GM18519 (cell line): Measurements from ENCODE around the gene OPRD1.
"Not testable (repeated sequence)": the region's sequence is repeated elsewhere in the genome, so short reads cannot be mapped to it uniquely, and the experiment has no call there.

Source experiments
- ATAC-seq: cut with Tn5 transposase; IDR thresholded peaks from one replicate; pipeline ENCODE4 v1.9.1; 2021; ENCODE audit warnings: mild to moderate bottlenecking, moderate library complexity; ENCODE audit not compliant: unreplicated experiment, low FRiP score

The OPRD1 gene

DNA sequence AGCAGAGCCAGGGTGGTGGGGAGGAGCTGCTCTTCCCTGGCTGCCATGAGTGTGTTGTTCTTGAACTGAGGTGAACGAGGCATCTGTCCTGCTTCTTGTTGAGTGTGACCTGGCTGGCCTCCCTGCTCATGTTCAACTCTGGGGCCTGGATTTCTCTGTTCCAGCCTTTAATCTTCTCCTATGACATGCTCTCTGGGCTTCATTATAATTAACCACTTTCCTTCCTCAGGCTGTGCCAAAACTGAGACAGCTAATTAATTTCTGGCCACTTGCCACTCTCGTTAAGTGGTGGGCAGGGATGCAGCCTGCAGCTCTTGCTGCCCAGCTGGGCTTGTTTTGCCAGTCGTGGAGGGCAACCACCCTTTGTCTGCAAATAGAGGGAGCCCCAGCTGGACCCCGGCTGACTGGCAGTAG lies 23.3 kb downstream of the OPRD1 start:
- ATAC-seq = no peak

DNA sequence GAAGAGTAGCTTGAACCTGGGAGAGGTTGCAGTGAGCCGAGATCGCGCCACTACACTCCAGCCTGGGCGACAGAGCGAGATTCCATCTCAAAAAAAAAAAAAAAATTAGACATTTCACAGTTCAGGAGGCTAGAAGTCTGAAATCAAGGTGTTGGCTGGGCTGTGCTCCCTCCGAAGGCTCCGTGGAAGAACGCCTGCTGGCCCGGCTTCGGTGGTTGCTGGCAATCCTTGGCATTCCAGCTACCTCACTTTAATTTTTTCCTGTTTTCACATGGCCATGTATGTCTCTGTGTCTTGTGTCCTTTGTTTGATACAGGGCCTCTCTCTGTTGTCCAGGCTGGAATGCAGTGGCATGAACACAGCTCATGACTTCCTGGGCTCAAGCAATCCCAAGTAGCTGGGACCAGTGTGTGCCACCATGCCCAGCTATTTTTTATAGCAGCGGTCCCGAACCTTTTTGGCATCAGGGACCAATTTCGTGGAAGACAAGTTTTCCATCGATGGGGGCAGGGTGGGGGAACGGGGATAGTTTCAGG lies 24.5 kb downstream of the OPRD1 start:
- no peak for ATAC-seq

DNA sequence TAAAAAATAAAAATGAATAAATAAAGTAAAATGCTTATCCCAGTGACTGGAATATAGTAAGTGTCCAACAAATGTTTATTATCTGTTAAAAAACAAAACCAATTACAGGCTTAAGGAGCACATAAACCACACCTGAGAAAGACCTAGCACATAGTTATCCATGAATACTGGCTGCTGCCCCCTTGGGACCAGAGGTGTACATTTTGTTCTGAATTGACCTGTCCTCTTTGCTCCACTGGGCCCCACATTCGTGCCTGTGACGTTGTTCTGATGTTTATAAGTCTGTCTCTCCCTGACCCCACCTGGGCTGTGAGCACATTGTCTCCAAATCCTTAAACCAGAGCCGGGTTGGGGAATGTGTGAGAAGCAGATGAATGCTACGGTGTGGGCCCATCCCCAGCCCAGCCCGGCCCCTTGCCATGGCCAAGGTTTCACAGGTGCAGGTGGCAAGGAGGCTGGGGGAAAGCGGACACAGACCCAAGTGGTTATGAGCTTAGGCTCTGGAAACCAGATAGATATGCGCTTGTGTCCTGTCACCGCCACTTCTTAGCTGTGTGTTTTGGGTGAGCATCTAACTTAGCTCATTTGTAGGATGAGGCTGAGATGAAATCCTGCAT lies 29.1 kb downstream of the OPRD1 start:
- no peak for ATAC-seq

DNA sequence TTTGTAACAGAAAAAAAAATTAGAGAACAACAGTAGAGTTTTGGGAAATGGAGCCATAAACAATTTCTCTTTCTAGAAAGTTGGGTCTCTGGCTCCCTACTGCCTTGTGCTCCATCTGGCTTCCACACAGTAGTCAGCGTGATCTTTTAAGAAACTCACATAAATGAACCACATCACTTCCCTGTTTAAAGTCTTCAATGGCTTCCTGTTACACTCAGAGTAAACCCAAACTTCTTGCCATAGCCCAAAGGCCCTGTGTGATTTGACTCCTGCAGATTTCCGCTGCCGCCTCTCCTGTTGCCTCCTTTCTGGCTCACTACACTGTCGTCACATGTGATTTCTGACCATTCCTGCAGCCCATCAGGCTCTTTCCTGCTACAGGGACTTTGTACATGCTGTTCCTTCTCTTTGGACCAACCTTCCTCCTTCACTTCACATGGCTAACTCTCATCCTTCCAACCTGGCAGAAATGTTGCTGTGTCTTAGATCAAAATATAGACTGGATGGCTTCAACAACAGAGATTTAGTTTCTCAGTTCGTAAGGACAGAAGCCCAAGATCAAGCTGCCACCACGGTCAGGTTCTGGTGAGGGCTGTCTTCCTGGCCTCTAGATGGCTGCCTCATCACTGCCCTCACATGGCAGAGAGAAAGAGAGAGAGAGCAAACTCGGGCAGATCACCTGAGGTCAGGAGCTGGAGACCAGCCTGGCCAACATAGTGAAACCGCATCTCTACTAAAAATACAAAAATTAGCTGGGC lies 34.0 kb downstream of the OPRD1 start:
- no peak for ATAC-seq

- ATAC-seq = not testable (repeated sequence)
These were observed 35.2 kb downstream of the OPRD1 start for GRCh38 chr1:28847207-28847606.

DNA sequence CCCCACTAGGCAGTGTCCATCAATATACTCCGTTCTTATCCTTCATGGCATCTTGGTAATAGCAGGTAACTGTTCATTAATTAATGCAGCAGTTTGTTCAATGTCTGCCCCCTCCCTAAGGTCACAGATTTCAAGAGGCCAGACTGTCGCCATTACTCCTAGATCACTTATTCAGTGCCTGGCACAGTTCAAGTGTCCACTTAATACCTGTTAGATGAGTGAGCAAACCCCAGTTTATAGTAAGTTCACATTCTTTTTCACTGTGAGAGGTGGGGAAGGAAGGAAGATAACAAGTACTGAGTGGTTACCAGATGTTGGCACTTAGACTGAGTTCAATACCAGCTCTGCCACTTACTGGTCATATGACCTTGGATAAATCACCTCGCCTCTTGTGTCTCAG lies 36.4 kb downstream of the OPRD1 start:
- ATAC-seq = no peak

DNA sequence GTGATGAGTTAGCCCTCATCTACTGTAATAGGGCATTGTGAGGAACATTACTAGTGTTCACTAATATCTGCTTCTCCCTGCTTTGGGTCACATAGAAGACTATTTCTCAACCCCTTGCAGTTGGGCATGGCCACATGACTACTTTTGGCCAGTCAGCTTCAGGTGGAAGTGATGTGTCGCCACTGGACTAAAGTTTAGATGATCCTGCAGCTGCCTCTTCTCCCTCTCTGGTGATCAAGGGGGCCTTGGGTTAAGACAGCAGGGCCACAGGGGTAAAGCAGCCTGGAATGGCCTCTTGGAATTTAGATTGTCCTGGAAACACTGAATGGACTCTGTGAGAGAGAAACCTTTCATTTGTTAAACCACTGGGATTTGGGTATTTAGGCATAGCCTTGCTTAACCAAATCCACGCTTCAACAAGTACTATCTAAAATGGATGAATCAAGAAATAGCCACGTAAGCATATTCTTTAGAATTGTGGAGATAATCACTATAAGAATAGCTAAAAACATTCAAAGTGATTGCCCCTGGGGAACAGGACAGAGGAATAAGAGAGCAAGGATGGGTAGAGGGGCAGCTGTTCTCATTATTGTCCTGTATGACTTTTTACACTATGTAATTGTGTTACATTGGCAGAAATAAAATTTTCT lies 41.2 kb downstream of the OPRD1 start:
- ATAC-seq = no peak

GRCh38 chr1:28854406-28854805 lies 42.4 kb downstream of the OPRD1 start:
- ATAC-seq = not testable (repeated sequence)

GRCh38 chr1:28855046-28855445 lies 43.1 kb downstream of the OPRD1 start:
- ATAC-seq = no peak

GRCh38 chr1:28855469-28855951 lies 43.5 kb downstream of the OPRD1 start:
- no peak for ATAC-seq

GRCh38 chr1:28855969-28856368 lies 44.0 kb downstream of the OPRD1 start:
- ATAC-seq = no peak

- no peak for ATAC-seq
These were observed 48.5 kb downstream of the OPRD1 start for GRCh38 chr1:28860332-28861073.

GRCh38 chr1:28862571-28863403 lies 50.8 kb downstream of the OPRD1 start:
- no peak for ATAC-seq

GRCh38 chr1:28864695-28865094 lies 52.7 kb downstream of the OPRD1 start:
- ATAC-seq = no peak

- ATAC-seq = no peak
These were observed 54.2 kb downstream of the OPRD1 start for GRCh38 chr1:28865997-28866650.

DNA sequence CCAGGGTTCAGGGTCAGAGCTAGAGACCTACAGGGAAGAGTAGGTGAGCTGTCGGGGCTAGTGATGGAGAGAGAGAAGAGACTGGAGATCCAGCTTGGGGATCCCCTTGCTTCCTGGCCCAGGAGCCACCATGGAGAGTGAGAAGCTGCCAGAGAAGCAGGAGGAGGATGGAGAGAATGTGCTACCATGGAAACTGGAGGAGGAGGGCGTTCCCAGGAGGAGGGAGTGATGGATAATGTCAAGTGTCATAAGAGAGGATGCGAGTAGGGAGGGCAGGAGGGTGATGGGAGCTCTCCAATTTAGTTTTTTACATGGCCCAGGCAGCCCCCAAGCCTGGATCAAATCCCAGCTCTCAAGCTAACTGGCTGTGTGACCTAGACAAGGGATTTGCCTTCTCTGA lies 55.9 kb downstream of the OPRD1 start:
- ATAC-seq = no peak

- ATAC-seq = no peak
These were observed 58.0 kb downstream of the OPRD1 start for GRCh38 chr1:28869952-28870351.

GRCh38 chr1:28871631-28872401 lies 59.8 kb downstream of the OPRD1 start:
- no peak for ATAC-seq
